Muscle layer of colon (tissue), 2 donors: Measurements from ENCODE around the gene BAG3.

Experiments
- H3K27ac ChIP-seq: one replicate; pipeline ENCODE4 v1.7.0; 2013; ENCODE audit warnings: low read depth, mild to moderate bottlenecking, low read length, moderate library complexity
- H3K27me3 ChIP-seq, 2 donors: one replicate each; pipeline ENCODE4 v1.7.0; 2013; ENCODE audit warnings: low read length in 2 of 2, mild to moderate bottlenecking in 2 of 2; ENCODE audit not compliant: insufficient read depth in 2 of 2, control insufficient read depth in 1 of 2
- H3K36me3 ChIP-seq: one replicate; pipeline ENCODE4 v1.7.0; 2013; ENCODE audit warnings: mild to moderate bottlenecking, low read length; ENCODE audit not compliant: insufficient read depth
- H3K4me1 ChIP-seq: one replicate; pipeline ENCODE4 v1.7.0; 2013; ENCODE audit warnings: mild to moderate bottlenecking, low read length; ENCODE audit not compliant: insufficient read depth
- H3K4me3 ChIP-seq, 2 donors: one replicate each; pipeline ENCODE4 v1.7.0; 2013; ENCODE audit warnings: low read length in 2 of 2, low read depth in 1 of 2, mild to moderate bottlenecking in 1 of 2, moderate library complexity in 1 of 2
- H3K9ac ChIP-seq: one replicate; pipeline ENCODE4 v1.7.0; 2013; ENCODE audit warnings: low read length
- H3K9me3 ChIP-seq: one replicate; pipeline ENCODE4 v1.7.0; 2013; ENCODE audit warnings: mild to moderate bottlenecking, low read length
- donor health status: abdominal sarcoma.
- donor health status: Adenocarcinoma of cecum.

Gene BAG3

GRCh38 chr10:119670717-119671116 is 19.5 kb downstream of the BAG3 start:
- no peak overlapping the region for H3K9ac ChIP-seq
- H3K4me1 ChIP-seq = peaks cover 39% of the 10 kb centered on the region
- H3K9me3 ChIP-seq = no peaks in the 10 kb centered on the region
- no peaks in the 10 kb centered on the region for H3K27me3 ChIP-seq
- H3K27ac ChIP-seq = no peak overlapping the region
- no peak overlapping the region for H3K4me3 ChIP-seq
- H3K36me3 ChIP-seq = peaks cover 48% of the 10 kb centered on the region

GRCh38 chr10:119671381-119671780 is 20.2 kb downstream of the BAG3 start:
- H3K27me3 ChIP-seq = no peaks in the 10 kb centered on the region
- H3K4me1 ChIP-seq = peaks cover 32% of the 10 kb centered on the region
- H3K36me3 ChIP-seq = peaks cover 50% of the 10 kb centered on the region
- no peak overlapping the region for H3K9ac ChIP-seq
- no peaks in the 10 kb centered on the region for H3K9me3 ChIP-seq
- no peak overlapping the region for H3K4me3 ChIP-seq
- H3K27ac ChIP-seq = no peak overlapping the region

GRCh38 chr10:119672291-119672690 is 21.1 kb downstream of the BAG3 start:
- H3K4me1 ChIP-seq = peaks cover 23% of the 10 kb centered on the region
- H3K9ac ChIP-seq = no peak overlapping the region
- H3K36me3 ChIP-seq = peaks cover 59% of the 10 kb centered on the region
- H3K27ac ChIP-seq = no peak overlapping the region
- no peak overlapping the region for H3K4me3 ChIP-seq
- no peaks in the 10 kb centered on the region for H3K9me3 ChIP-seq
- no peaks in the 10 kb centered on the region for H3K27me3 ChIP-seq

GRCh38 chr10:119673271-119673670 is 22.1 kb downstream of the BAG3 start:
- peaks cover 65% of the 10 kb centered on the region for H3K36me3 ChIP-seq
- H3K9me3 ChIP-seq = no peaks in the 10 kb centered on the region
- no peaks in the 10 kb centered on the region for H3K27me3 ChIP-seq
- no peak overlapping the region for H3K9ac ChIP-seq
- H3K27ac ChIP-seq = no peak overlapping the region
- H3K4me3 ChIP-seq = no peak overlapping the region
- peaks cover 14% of the 10 kb centered on the region for H3K4me1 ChIP-seq

GRCh38 chr10:119675483-119676170 is 24.4 kb downstream of the BAG3 start:
- H3K4me1 ChIP-seq = peaks cover 11% of the 10 kb centered on the region
- no peaks in the 10 kb centered on the region for H3K9me3 ChIP-seq
- H3K27me3 ChIP-seq = no peaks in the 10 kb centered on the region
- no peak overlapping the region for H3K27ac ChIP-seq
- peaks cover 53% of the 10 kb centered on the region for H3K36me3 ChIP-seq
- no peak overlapping the region for H3K9ac ChIP-seq
- H3K4me3 ChIP-seq = no peak overlapping the region

- Histone ChIP-seq H3K4me1 (peaks cover 17% of the 10 kb centered on the region), H3K27ac (no peak overlapping the region)
Observed at GRCh38 chr10:119677126-119677525, 25.9 kb downstream of the BAG3 start.

GRCh38 chr10:119677904-119678755 is 26.9 kb downstream of the BAG3 start:
- Histone ChIP-seq H3K9ac (no peak overlapping the region), H3K9me3 (no peaks in the 10 kb centered on the region), H3K4me3 (no peak overlapping the region), H3K27me3 (no peaks in the 10 kb centered on the region), H3K4me1 (peaks cover 17% of the 10 kb centered on the region), H3K36me3 (peaks cover 28% of the 10 kb centered on the region), H3K27ac (peak overlapping the region; percentile 42)

More at GRCh38 chr10:119677126-119677525, 25.9 kb downstream of the BAG3 start:
- Histone ChIP-seq H3K4me3 (no peak overlapping the region), H3K27me3 (no peaks in the 10 kb centered on the region), H3K9ac (no peak overlapping the region), H3K9me3 (no peaks in the 10 kb centered on the region), H3K36me3 (peaks cover 38% of the 10 kb centered on the region)

GRCh38 chr10:119679480-119679829 is 28.3 kb downstream of the BAG3 start:
- H3K36me3 ChIP-seq = peaks cover 18% of the 10 kb centered on the region
- no peaks in the 10 kb centered on the region for H3K27me3 ChIP-seq
- no peak overlapping the region for H3K27ac ChIP-seq
- no peaks in the 10 kb centered on the region for H3K9me3 ChIP-seq
- peaks cover 17% of the 10 kb centered on the region for H3K4me1 ChIP-seq
- H3K4me3 ChIP-seq = no peak overlapping the region
- no peak overlapping the region for H3K9ac ChIP-seq

GRCh38 chr10:119680050-119680449 is 28.9 kb downstream of the BAG3 start:
- Histone ChIP-seq H3K27me3 (no peaks in the 10 kb centered on the region), H3K9ac (no peak overlapping the region), H3K9me3 (no peaks in the 10 kb centered on the region), H3K36me3 (peaks cover 18% of the 10 kb centered on the region), H3K4me1 (peaks cover 17% of the 10 kb centered on the region), H3K27ac (peak overlapping the region; percentile 53), H3K4me3 (no peak overlapping the region)

- no peaks in the 10 kb centered on the region for H3K9me3 ChIP-seq
- peaks cover 17% of the 10 kb centered on the region for H3K4me1 ChIP-seq
- H3K36me3 ChIP-seq = peaks cover 18% of the 10 kb centered on the region
- no peaks in the 10 kb centered on the region for H3K27me3 ChIP-seq
- H3K9ac ChIP-seq = no peak overlapping the region
- H3K4me3 ChIP-seq = no peak overlapping the region
- peak overlapping the region; percentile 53 for H3K27ac ChIP-seq
Observed at GRCh38 chr10:119680650-119681081, 29.5 kb downstream of the BAG3 start.

GRCh38 chr10:119686465-119687191 is 35.4 kb downstream of the BAG3 start:
- Histone ChIP-seq H3K27me3 (no peaks in the 10 kb centered on the region), H3K27ac (no peak overlapping the region), H3K9ac (no peak overlapping the region), H3K36me3 (no peaks in the 10 kb centered on the region), H3K4me1 (peaks cover 16% of the 10 kb centered on the region), H3K4me3 (peak overlapping the region in 1 of 2 donors; percentile 26), H3K9me3 (no peaks in the 10 kb centered on the region)
